HL-60/S4 (cell line): Measurements from ENCODE around the gene MEST.
"Not testable (repeated sequence)": the region's sequence is repeated elsewhere in the genome, so short reads cannot be mapped to it uniquely, and the experiment has no call there.

Source experiments
- in situ Hi-C: fragments of 300-500 bp; cut with MboI; formaldehyde crosslinking; loops from 2 replicates; pipeline ENCODE4 v1.14.3; 2022; ENCODE audit warnings: low sequenced_read_pairs

MEST gene

GRCh38 chr7:130483031-130483430, 8.9 kb upstream of the MEST start:
- in situ Hi-C loops, result no loop called here

- in situ Hi-C loops, result no loop called here
These were observed 6.2 kb upstream of the MEST start for GRCh38 chr7:130485734-130486113.

GRCh38 chr7:130486114-130486953, 5.6 kb upstream of the MEST start:
- in situ Hi-C loops, result no loop called here

GRCh38 chr7:130486954-130487436, 4.9 kb upstream of the MEST start:
- in situ Hi-C loops, result no loop called here

- in situ Hi-C loops, result no loop called here
These were observed 3.3 kb upstream of the MEST start for GRCh38 chr7:130488392-130489139.

GRCh38 chr7:130489140-130489983, 2.5 kb upstream of the MEST start:
- in situ Hi-C loops, result no loop called here

GRCh38 chr7:130490311-130490791, 1.5 kb upstream of the MEST start:
- in situ Hi-C loops, result no loop called here

GRCh38 chr7:130490888-130491804, 739 bp upstream of the MEST start:
- in situ Hi-C loops, result no loop called here

GRCh38 chr7:130492523-130493274, 814 bp downstream of the MEST start:
- in situ Hi-C loops, result no loop called here

GRCh38 chr7:130493275-130493873, 1.5 kb downstream of the MEST start:
- in situ Hi-C loops, result no loop called here

- in situ Hi-C loops, result no loop called here
These were observed 2.6 kb downstream of the MEST start for GRCh38 chr7:130494431-130494858.

- in situ Hi-C loops, result no loop called here
These were observed 8.6 kb downstream of the MEST start for GRCh38 chr7:130500463-130500862.

- in situ Hi-C loops, result no loop called here
These were observed 9.0 kb downstream of the MEST start for GRCh38 chr7:130500910-130501309.

GRCh38 chr7:130505753-130506152, 13.9 kb downstream of the MEST start:
- in situ Hi-C loops, result no loop called here

GRCh38 chr7:130506358-130506757, 14.5 kb downstream of the MEST start:
- in situ Hi-C loops, result no loop called here

GRCh38 chr7:130512038-130512437, 20.2 kb downstream of the MEST start:
- in situ Hi-C loops, result not testable (repeated sequence)

- in situ Hi-C loops, result no loop called here
These were observed 21.6 kb downstream of the MEST start for GRCh38 chr7:130513447-130513846.

- in situ Hi-C loops, result no loop called here
These were observed 23.6 kb downstream of the MEST start for GRCh38 chr7:130515315-130516040.
